ENCODE measurements around the gene CD83. TPM values are rescaled to one million over a fixed set of nuclear protein-coding genes. Genes with fewer than 3 reads are reported as not detected.

The CD83 gene
- total and polyA plus RNA-seq, 2 of the 4 experiments (the other 2 are of a cell fraction), result 2.0 to 2.5 TPM

GRCh38 chr6:14165091-14165490, 47.5 kb downstream of the CD83 start:
- no peak for TF ChIP-seq BHLHE40 (IDR thresholded peaks at IDR 0.05; ENCODE audit: low read depth, low read length)
- no peak for TF ChIP-seq RCOR1 (IDR thresholded peaks at IDR 0.05; ENCODE audit: insufficient replicate concordance, low read length)
- no peak for TF ChIP-seq RFX5 (IDR thresholded peaks at IDR 0.05; ENCODE audit: low read depth, low read length)
- no peak for TF ChIP-seq POLR2A (IDR thresholded peaks at IDR 0.05; ENCODE audit: low read depth, low read length)
- TF ChIP-seq CHD1 (IDR thresholded peaks at IDR 0.05; ENCODE audit: low read depth, low read length), result no peak
- no peak for TF ChIP-seq FOS (IDR thresholded peaks at IDR 0.05; ENCODE audit: low read depth, low read length)
- no peak for TF ChIP-seq CEBPB (IDR thresholded peaks at IDR 0.05; ENCODE audit: low read depth, low read length)
- no peak for TF ChIP-seq MXI1 (IDR thresholded peaks at IDR 0.05; ENCODE audit: borderline replicate concordance, low read depth, low read length)
- no peak for TF ChIP-seq NFE2L2 (IDR thresholded peaks at IDR 0.05; ENCODE audit: low read depth, low read length)
- TF ChIP-seq, protein P1, sequence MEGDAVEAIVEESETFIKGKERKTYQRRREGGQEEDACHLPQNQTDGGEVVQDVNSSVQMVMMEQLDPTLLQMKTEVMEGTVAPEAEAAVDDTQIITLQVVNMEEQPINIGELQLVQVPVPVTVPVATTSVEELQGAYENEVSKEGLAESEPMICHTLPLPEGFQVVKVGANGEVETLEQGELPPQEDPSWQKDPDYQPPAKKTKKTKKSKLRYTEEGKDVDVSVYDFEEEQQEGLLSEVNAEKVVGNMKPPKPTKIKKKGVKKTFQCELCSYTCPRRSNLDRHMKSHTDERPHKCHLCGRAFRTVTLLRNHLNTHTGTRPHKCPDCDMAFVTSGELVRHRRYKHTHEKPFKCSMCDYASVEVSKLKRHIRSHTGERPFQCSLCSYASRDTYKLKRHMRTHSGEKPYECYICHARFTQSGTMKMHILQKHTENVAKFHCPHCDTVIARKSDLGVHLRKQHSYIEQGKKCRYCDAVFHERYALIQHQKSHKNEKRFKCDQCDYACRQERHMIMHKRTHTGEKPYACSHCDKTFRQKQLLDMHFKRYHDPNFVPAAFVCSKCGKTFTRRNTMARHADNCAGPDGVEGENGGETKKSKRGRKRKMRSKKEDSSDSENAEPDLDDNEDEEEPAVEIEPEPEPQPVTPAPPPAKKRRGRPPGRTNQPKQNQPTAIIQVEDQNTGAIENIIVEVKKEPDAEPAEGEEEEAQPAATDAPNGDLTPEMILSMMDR (conservative IDR thresholded peaks at IDR 0.05; ENCODE audit: low read depth, low read length), result no peak
- no peak for TF ChIP-seq MAFK (IDR thresholded peaks at IDR 0.05; ENCODE audit: low read depth, low read length)
- TF ChIP-seq SMC3 (IDR thresholded peaks at IDR 0.05; ENCODE audit: low read depth, low read length), result no peak
- TF ChIP-seq ELK1 (IDR thresholded peaks at IDR 0.05; ENCODE audit: borderline replicate concordance, low read depth, low read length), result no peak
- TF ChIP-seq MAZ (IDR thresholded peaks at IDR 0.05; ENCODE audit: borderline replicate concordance, low read depth, low read length), result no peak
- TF ChIP-seq, protein P2, sequence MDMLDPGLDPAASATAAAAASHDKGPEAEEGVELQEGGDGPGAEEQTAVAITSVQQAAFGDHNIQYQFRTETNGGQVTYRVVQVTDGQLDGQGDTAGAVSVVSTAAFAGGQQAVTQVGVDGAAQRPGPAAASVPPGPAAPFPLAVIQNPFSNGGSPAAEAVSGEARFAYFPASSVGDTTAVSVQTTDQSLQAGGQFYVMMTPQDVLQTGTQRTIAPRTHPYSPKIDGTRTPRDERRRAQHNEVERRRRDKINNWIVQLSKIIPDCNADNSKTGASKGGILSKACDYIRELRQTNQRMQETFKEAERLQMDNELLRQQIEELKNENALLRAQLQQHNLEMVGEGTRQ (IDR thresholded peaks at IDR 0.05; ENCODE audit: low read depth, low read length), result no peak
- Histone ChIP-seq H3K23ac (ENCODE audit: low read depth, low read length) (no peak overlapping the region), H2AK9ac (replicated peaks; ENCODE audit: low read depth, low read length, poor library complexity) (no peak overlapping the region), H3K4me1 (ENCODE audit: control insufficient read depth, insufficient read depth, low read length) (no peaks in the 10 kb centered on the region; the same call in 1 of the 2 replicates), H3K18ac (ENCODE audit: low read depth, low read length) (no peak overlapping the region), H4K5ac (ENCODE audit: low read depth, low read length) (no peak overlapping the region), H3K79me1 (ENCODE audit: low read depth in 1 of 2, low read length in 2 of 2) (no peaks in the 10 kb centered on the region), H2BK5ac (ENCODE audit: low read depth, low read length, poor library complexity, severe bottlenecking) (no peak overlapping the region), H2AFZ (replicated peaks; ENCODE audit: low read length, poor library complexity) (no peak overlapping the region), H2BK20ac (ENCODE audit: low read depth, low read length) (no peak overlapping the region), H3K4me2 (ENCODE audit: low read depth, low read length) (no peak overlapping the region), H2BK120ac (ENCODE audit: low read depth, low read length) (no peak overlapping the region), H4K20me1 (ENCODE audit: insufficient read depth, low read length) (no peaks in the 10 kb centered on the region), H3K27ac (ENCODE audit: insufficient read depth, low read length) (no peak overlapping the region), H3K9me1 (ENCODE audit: insufficient read depth, low read length) (no peaks in the 10 kb centered on the region), H3K9ac (ENCODE audit: low read depth, low read length) (no peak overlapping the region), H4K91ac (ENCODE audit: insufficient read depth, low read depth, low read length) (no peak overlapping the region), H3K36me3 (ENCODE audit: control insufficient read depth, insufficient read depth, low read length) (no peaks in the 10 kb centered on the region), H3K27me3 (ENCODE audit: control insufficient read depth, insufficient read depth, low read length) (peaks cover 33% of the 10 kb centered on the region), H3K14ac (replicated peaks; ENCODE audit: low read depth, low read length) (no peak overlapping the region), H3K4ac (ENCODE audit: low read depth, low read length) (no peak overlapping the region), H2AK5ac (ENCODE audit: low read depth, low read length) (no peak overlapping the region), H3K9me3 (ENCODE audit: control insufficient read depth, insufficient read depth, low read length) (peaks cover 12% of the 10 kb centered on the region), H2BK15ac (ENCODE audit: low read depth, low read length) (no peak overlapping the region), H3K4me3 (ENCODE audit: insufficient read depth, low read depth, low read length) (no peak overlapping the region), H3K56ac (ENCODE audit: extremely low read depth, insufficient read depth, low read length) (no peak overlapping the region), H4K8ac (ENCODE audit: low read depth in 2 of 2, low read length in 2 of 2) (no peak overlapping the region)
- POLR2A ChIA-PET (ENCODE audit: unreplicated experiment), result no interaction called here
- ATAC-seq (ENCODE audit: low read depth) (peak; percentile 59), DNase-seq (peak; percentile 71)
- dilution Hi-C loops (cut with HindIII; ENCODE audit: low sequenced_read_pairs, unreplicated experiment) (no loop called here), intact Hi-C loops (cut with micrococcal nuclease) (no loop called here), in situ Hi-C loops (cut with MboI; ENCODE audit: low sequenced_read_pairs) (no loop called here)
- no TSS peak for BruUV-seq (replicated peaks)
- WGBS, 2 experiments (ENCODE audit: extremely low coverage in 2 of 2, insufficient read length in 1 of 2), result 69% methylated on average over 2 of the region's 2 CpGs; no CpG with 5 or more reads in 1 of the 2 experiments
- CTCF ChIA-PET, result interaction anchor here (0.7 kb wide), 1 partner anchor 36 kb away, joined by 3 read pairs; no protein-coding TSS in a partner anchor

Measured in IMR-90 (cell line).